ENCODE results near the gene NLGN4X. TPM values are rescaled to one million over a fixed set of nuclear protein-coding genes. Genes with fewer than 3 reads are reported as not detected.

Gene NLGN4X
- 0.86 and 0.97 TPM in 2 replicates for total RNA-seq

DNA sequence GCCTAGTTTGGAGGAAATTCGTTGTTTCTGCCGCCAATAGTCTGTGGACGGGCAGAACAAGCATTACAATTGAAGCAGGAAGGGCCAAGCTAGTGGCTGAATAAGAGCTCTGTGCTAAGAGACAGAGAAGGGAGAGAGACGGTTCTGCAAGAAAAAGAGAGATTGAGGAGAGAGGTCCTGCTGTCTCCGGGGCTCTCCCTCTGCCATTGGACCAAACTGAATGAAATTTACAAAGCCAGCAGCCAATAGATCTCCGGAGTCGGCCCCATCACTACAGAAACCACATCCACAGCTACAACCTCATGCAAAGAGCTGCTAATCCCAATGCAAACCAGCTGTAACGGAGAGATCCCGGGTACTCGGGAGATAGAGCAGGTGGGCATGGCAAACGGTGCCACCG is at the start of gene NLGN4X:
Gene NLGN4X (minus strand): TSS at position 148 of the 400 bp plus-strand sequence. CDS start 77,401 bp downstream, outside the sequence.
- TF ChIP-seq, protein P1, sequence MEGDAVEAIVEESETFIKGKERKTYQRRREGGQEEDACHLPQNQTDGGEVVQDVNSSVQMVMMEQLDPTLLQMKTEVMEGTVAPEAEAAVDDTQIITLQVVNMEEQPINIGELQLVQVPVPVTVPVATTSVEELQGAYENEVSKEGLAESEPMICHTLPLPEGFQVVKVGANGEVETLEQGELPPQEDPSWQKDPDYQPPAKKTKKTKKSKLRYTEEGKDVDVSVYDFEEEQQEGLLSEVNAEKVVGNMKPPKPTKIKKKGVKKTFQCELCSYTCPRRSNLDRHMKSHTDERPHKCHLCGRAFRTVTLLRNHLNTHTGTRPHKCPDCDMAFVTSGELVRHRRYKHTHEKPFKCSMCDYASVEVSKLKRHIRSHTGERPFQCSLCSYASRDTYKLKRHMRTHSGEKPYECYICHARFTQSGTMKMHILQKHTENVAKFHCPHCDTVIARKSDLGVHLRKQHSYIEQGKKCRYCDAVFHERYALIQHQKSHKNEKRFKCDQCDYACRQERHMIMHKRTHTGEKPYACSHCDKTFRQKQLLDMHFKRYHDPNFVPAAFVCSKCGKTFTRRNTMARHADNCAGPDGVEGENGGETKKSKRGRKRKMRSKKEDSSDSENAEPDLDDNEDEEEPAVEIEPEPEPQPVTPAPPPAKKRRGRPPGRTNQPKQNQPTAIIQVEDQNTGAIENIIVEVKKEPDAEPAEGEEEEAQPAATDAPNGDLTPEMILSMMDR (IDR thresholded peaks at IDR 0.05; ENCODE audit: insufficient read depth, low read depth, low read length), result no peak
- H3K4me3 ChIP-seq (ENCODE audit: low read depth, low read length), result no peak within 1 kb of the TSS
- no peak for DNase-seq (ENCODE audit: low read depth)

DNA sequence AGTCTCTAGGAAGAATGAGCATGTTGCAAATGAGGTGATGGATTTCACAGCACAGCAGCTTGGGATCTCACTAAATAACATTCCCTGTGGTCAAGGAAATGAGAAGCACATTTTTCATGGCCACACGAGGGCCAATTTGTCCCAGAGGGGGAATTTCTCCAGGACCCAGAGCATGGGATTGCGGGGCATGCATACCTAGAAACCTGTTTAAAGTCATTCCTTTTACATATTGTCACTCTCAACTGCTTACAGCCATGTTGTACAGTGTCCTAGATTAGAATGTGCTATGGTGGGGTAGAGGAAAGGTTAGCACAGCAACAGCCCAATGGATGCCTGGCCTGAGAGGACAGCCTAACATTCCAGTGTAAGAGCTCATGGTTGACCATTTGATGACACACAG is 37.4 kb upstream of the NLGN4X start:
- TF ChIP-seq, protein P1 (IDR thresholded peaks at IDR 0.05; ENCODE audit: insufficient read depth, low read depth, low read length), result no peak
- no peak for DNase-seq (ENCODE audit: low read depth)
- no peak overlapping the region for H3K4me3 ChIP-seq (ENCODE audit: low read depth, low read length)

DNA sequence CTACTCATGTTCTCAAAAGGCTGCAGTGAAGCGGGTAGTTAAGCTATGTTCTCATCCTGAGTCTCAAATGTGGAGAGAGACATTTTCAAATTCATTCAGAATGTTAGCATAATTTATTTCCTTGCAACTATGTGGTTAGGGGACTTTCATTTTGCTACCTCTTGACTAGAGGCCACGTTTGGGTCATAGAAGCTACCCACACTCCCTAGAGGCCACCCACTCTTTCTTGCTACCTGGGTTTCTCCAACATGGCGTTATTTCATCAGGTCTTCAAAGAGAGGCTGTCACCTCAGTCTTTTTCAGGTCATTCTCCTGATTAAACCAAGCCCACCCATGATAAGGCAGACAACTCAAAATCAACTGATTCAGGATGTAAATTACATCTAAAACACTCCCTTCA is 34.3 kb upstream of the NLGN4X start:
- no peak for DNase-seq (ENCODE audit: low read depth)
- H3K4me3 ChIP-seq (ENCODE audit: low read depth, low read length), result no peak overlapping the region
- TF ChIP-seq, protein P1 (IDR thresholded peaks at IDR 0.05; ENCODE audit: insufficient read depth, low read depth, low read length), result no peak

DNA sequence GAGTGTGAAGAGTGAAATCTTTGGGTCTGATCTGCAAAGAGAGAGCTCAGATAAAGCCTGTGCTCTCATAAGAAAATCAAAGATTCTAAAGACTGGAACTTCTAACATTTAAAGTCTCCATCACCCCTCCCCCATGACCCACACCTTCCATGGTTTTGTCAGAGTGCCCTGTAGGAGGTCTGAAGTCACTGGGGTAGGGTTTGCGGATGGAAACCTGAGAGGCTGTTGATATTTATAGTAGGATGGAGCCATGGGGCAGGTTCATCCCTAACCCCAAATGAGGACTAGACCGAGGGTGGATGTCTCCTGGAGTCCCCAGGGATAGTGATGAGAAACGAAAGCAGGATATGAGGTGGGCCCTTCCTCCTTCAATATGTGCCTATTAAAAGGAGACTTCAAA is 28.4 kb upstream of the NLGN4X start:
- H3K4me3 ChIP-seq (ENCODE audit: low read depth, low read length), result no peak overlapping the region
- DNase-seq (ENCODE audit: low read depth), result no peak
- TF ChIP-seq, protein P1 (IDR thresholded peaks at IDR 0.05; ENCODE audit: insufficient read depth, low read depth, low read length), result no peak

DNA sequence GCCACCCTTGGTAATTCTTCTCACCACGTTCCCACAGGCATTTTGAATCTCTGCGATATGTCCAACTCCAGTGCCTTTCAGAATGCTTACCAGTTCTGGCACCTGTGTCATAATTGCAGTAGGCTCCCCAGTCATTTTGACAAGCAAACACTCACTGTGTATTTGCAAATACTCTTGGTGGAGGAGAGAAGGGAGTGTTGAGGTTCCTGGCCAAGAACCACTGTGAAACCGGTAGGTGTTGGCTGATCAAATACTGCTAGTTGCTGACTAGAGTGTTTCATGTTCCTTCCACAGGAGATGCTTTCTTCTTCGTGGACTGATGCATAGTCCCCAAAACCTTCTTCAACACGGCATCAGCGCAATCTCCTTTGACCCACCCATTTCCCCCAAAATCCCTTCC is 16.0 kb upstream of the NLGN4X start:
- H3K4me3 ChIP-seq (ENCODE audit: low read depth, low read length), result no peak overlapping the region
- TF ChIP-seq, protein P1 (IDR thresholded peaks at IDR 0.05; ENCODE audit: insufficient read depth, low read depth, low read length), result no peak
- DNase-seq (ENCODE audit: low read depth), result no peak

DNA sequence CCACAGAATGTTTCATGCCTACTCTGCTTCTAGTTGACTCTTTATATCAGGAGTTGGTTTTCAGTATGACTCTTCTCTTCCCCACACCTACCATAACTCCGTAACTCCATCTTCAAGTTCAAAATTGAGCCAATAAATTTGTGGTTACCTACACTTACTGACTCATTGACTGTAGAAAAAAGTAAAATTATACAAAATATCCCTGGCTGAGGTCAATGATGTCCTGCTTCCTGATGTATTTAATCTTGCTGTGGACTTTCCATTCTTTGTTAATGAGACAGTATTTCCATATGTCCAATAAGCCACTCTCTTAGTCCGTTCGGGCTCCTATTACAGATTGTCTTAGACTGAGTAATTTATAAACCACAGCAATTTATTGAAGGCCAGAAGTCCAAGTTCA is 9.9 kb upstream of the NLGN4X start:
- H3K4me3 ChIP-seq (ENCODE audit: low read depth, low read length), result no peak overlapping the region
- DNase-seq (ENCODE audit: low read depth), result no peak
- TF ChIP-seq, protein P1 (IDR thresholded peaks at IDR 0.05; ENCODE audit: insufficient read depth, low read depth, low read length), result no peak

DNA sequence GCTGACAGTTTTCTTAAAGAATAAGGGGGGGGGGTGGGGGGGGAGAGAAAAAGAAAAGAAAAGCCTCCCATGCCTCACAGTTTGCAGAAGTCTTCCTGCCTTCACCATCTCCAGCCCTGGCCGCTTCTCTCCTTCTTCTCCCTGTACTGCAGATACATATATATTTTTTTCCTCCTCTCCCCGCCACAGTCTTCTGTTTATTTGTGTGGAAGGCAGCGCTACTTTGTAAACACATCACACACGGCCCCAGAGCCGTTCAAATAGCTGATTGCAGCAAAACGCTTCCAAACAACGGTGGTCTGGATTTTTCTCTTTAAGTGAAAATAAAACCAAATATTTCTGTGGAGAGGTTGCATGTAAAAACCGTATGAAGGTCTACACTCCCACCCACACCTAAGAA is 732 bp downstream of the NLGN4X start:
- H3K4me3 ChIP-seq (ENCODE audit: low read depth, low read length), result no peak overlapping the region
- no peak for DNase-seq (ENCODE audit: low read depth)
- TF ChIP-seq, protein P1 (IDR thresholded peaks at IDR 0.05; ENCODE audit: insufficient read depth, low read depth, low read length), result no peak

Data from fibroblast of villous mesenchyme (primary cell).